Fibroblast of lung (primary cell): ENCODE data around the gene SEC14L1. TPM values are rescaled to one million over a fixed set of nuclear protein-coding genes. Genes with fewer than 3 reads are reported as not detected.

Experiments
- DNase-seq, 2 donors: peaks; one replicate each; pipeline versions ENCODE4 v3.0.0 to v3.0.0-alpha.2; 2010; ENCODE audit warnings: low read depth in 2 of 2
- H2AFZ ChIP-seq: 2 replicates; pipeline ENCODE4 v1.5.1; 2012; ENCODE audit warnings: low read length, control low read depth, inconsistent platforms
- H3K27ac ChIP-seq: 2 replicates; pipeline ENCODE4 v1.5.1; 2011; ENCODE audit warnings: low read length, control low read depth; ENCODE audit not compliant: insufficient read depth
- H3K27me3 ChIP-seq: 2 replicates; pipeline ENCODE4 v1.5.1; 2011; ENCODE audit warnings: mild to moderate bottlenecking, low read length; ENCODE audit not compliant: control insufficient read depth, insufficient read depth
- H3K36me3 ChIP-seq: 2 replicates; pipeline ENCODE4 v1.5.1; 2011; ENCODE audit warnings: low read length; ENCODE audit not compliant: control insufficient read depth, insufficient read depth
- H3K4me1 ChIP-seq: 2 replicates; pipeline ENCODE4 v1.5.1; 2011; ENCODE audit warnings: low read length; ENCODE audit not compliant: control insufficient read depth, insufficient read depth; ENCODE audit errors: extremely low read depth
- H3K4me2 ChIP-seq: 2 replicates; pipeline ENCODE4 v1.5.1; 2011; ENCODE audit warnings: low read length, control low read depth; ENCODE audit not compliant: insufficient read depth; ENCODE audit errors: extremely low read depth
- H3K4me3 ChIP-seq, 4 experiments: fragments of 200-600 bp in 1 of 4; sonication (generic) in 1 of 4; replicated peaks in 1 of 4; 2 replicates each; pipeline ENCODE4 v1.5.1; 2011 to 2016; ENCODE audit warnings: low read length in 4 of 4, low read depth in 3 of 4, mild to moderate bottlenecking in 3 of 4, control low read depth in 2 of 4, inconsistent platforms in 1 of 4, mixed read lengths in 1 of 4; ENCODE audit not compliant: insufficient read depth in 1 of 4; ENCODE audit errors: control extremely low read depth in 1 of 4
- H3K79me2 ChIP-seq: 2 replicates; pipeline ENCODE4 v1.5.1; 2012; ENCODE audit warnings: mild to moderate bottlenecking, low read length, inconsistent platforms; ENCODE audit not compliant: control insufficient read depth, insufficient read depth
- H3K9ac ChIP-seq: 2 replicates; pipeline ENCODE4 v1.5.1; 2011; ENCODE audit warnings: mild to moderate bottlenecking, low read length, control low read depth; ENCODE audit not compliant: insufficient read depth
- H3K9me3 ChIP-seq: 2 replicates; pipeline ENCODE4 v1.5.1; 2012; ENCODE audit warnings: low read depth, low read length; ENCODE audit not compliant: control insufficient read depth, insufficient read depth
- H4K20me1 ChIP-seq: 2 replicates; pipeline ENCODE4 v1.5.1; 2011; ENCODE audit warnings: low read length; ENCODE audit not compliant: control insufficient read depth, insufficient read depth; ENCODE audit errors: extremely low read depth
- CTCF ChIP-seq, 2 donors: IDR thresholded peaks in 1 of 2; conservative IDR thresholded peaks in 1 of 2; 1 replicate in 1 of 2; 2 replicates in 1 of 2; pipeline ENCODE4 v1.5.1; 2011 to 2012; ENCODE audit warnings: low read length in 2 of 2, control low read depth in 1 of 2, inconsistent platforms in 1 of 2, low read depth in 1 of 2, mild to moderate bottlenecking in 1 of 2
- EZH2 ChIP-seq: IDR thresholded peaks from 2 replicates; pipeline ENCODE4 v1.5.1; 2012; ENCODE audit warnings: low read length, control low read depth, mild to moderate bottlenecking; ENCODE audit errors: missing control alignments
- polyA plus RNA-seq, 2 donors: library from polyadenylated mRNA; depleted of rRNA in 1 of 2; stranded (reverse) in 1 of 2; unstranded in 1 of 2; fragments of >200 nt; gene quantifications; 2 replicates each; pipeline ENCODE4 v1.2.1, GENCODE V29; 2011 to 2012; ENCODE audit warnings: missing spikeins in 1 of 2
- total RNA-seq: library from RNA; depleted of rRNA; stranded (reverse); fragments of >200 nt; gene quantifications from 2 replicates; pipeline ENCODE4 v1.2.1, GENCODE V29; 2014

SEC14L1 gene
- total and polyA plus RNA-seq, 2 donors (not counting 1 experiment from before 2014, with no cell fraction given): 21.1 to 32.9 TPM

- Histone ChIP-seq H3K27ac (peak overlapping the region; percentile 81), H3K27me3 (no peaks in the 10 kb centered on the region), H3K36me3 (peaks cover 1% of the 10 kb centered on the region), H2AFZ (no peak overlapping the region), H3K9me3 (no peaks in the 10 kb centered on the region), H3K9ac (peak overlapping the region; percentile 73), H3K79me2 (peaks cover 21% of the 10 kb centered on the region), H3K4me3 (peak overlapping the region; percentile 73 to 93 (median 84)), H3K4me2 (peak overlapping the region; percentile 88), H3K4me1 (peaks cover 10% of the 10 kb centered on the region), H4K20me1 (no peaks in the 10 kb centered on the region)
- DNase-seq: peak in 1 of 2 donors; percentile 45
- no peak for TF ChIP-seq EZH2
- no peak for TF ChIP-seq CTCF (conservative IDR thresholded peaks at IDR 0.05 in 1 of 2, IDR thresholded peaks at IDR 0.05 in 1 of 2; ENCODE audit: low read depth in 1 of 2, low read length in 2 of 2)
Measured at GRCh38 chr17:77141846-77142449, 1.2 kb downstream of the SEC14L1 start.

GRCh38 chr17:77142689-77143088, 1.9 kb downstream of the SEC14L1 start:
- peaks cover 2% of the 10 kb centered on the region for H3K36me3 ChIP-seq
- DNase-seq: no peak
- no peak overlapping the region for H3K4me2 ChIP-seq
- peaks cover 22% of the 10 kb centered on the region for H3K79me2 ChIP-seq
- peaks cover 10% of the 10 kb centered on the region for H3K4me1 ChIP-seq
- no peaks in the 10 kb centered on the region for H4K20me1 ChIP-seq
- no peaks in the 10 kb centered on the region for H3K27me3 ChIP-seq
- H3K27ac ChIP-seq: no peak overlapping the region
- no peak overlapping the region for H2AFZ ChIP-seq
- TF ChIP-seq CTCF (conservative IDR thresholded peaks at IDR 0.05 in 1 of 2, IDR thresholded peaks at IDR 0.05 in 1 of 2; ENCODE audit: low read depth in 1 of 2, low read length in 2 of 2) (no peak), EZH2 (no peak)
- H3K9ac ChIP-seq: no peak overlapping the region
- H3K9me3 ChIP-seq: no peaks in the 10 kb centered on the region
- H3K4me3 ChIP-seq: no peak overlapping the region

GRCh38 chr17:77143306-77143705, 2.5 kb downstream of the SEC14L1 start:
- TF ChIP-seq CTCF (conservative IDR thresholded peaks at IDR 0.05 in 1 of 2, IDR thresholded peaks at IDR 0.05 in 1 of 2; ENCODE audit: low read depth in 1 of 2, low read length in 2 of 2) (no peak), EZH2 (no peak)
- Histone ChIP-seq H3K27ac (no peak overlapping the region), H3K9ac (no peak overlapping the region), H4K20me1 (no peaks in the 10 kb centered on the region), H3K4me3 (no peak overlapping the region), H3K9me3 (no peaks in the 10 kb centered on the region), H3K79me2 (peaks cover 22% of the 10 kb centered on the region), H3K27me3 (no peaks in the 10 kb centered on the region), H3K36me3 (peaks cover 2% of the 10 kb centered on the region), H3K4me1 (peaks cover 10% of the 10 kb centered on the region), H2AFZ (no peak overlapping the region), H3K4me2 (no peak overlapping the region)
- DNase-seq: no peak
